ENCODE measurements around the gene ARMC7.

DNA sequence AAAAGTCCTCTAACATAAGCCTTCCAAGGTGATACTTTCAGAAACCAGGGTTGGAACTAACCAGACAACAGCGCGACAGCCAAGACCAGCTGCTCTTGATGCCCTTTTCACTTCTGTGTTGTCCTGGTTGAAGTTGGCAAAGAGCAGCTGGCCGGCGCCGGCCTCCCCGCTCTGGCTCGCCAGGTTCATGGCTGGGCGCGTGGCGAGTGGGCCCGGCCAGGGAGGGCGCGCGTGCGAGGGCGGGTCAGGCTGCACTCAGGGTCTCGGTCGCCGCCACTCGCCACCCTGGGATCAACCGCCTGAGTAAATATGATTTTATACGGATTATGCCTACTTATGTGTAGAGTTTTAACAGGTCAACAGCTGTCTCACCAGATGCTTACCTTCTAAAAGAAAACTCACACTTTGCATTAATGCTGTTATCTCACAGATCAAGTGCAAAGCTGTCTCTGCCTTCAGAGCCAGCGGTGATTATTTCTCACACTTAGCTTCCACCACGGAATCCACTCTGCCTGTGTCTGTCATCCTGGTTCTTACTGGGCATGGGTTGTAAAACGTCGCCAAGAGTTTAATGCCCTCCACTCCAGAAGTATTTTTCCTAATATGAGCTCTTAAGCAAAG lies 49.2 kb upstream of the ARMC7 start:
- TF ChIP-seq, protein P1, sequence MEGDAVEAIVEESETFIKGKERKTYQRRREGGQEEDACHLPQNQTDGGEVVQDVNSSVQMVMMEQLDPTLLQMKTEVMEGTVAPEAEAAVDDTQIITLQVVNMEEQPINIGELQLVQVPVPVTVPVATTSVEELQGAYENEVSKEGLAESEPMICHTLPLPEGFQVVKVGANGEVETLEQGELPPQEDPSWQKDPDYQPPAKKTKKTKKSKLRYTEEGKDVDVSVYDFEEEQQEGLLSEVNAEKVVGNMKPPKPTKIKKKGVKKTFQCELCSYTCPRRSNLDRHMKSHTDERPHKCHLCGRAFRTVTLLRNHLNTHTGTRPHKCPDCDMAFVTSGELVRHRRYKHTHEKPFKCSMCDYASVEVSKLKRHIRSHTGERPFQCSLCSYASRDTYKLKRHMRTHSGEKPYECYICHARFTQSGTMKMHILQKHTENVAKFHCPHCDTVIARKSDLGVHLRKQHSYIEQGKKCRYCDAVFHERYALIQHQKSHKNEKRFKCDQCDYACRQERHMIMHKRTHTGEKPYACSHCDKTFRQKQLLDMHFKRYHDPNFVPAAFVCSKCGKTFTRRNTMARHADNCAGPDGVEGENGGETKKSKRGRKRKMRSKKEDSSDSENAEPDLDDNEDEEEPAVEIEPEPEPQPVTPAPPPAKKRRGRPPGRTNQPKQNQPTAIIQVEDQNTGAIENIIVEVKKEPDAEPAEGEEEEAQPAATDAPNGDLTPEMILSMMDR (IDR thresholded peaks at IDR 0.05), result no peak
- TF ChIP-seq POLR2A (IDR thresholded peaks at IDR 0.05), result no peak

All from body of pancreas (tissue), 4 donors.